AG09319 (cell line): ENCODE measurements around the gene PEX3.

ENCODE experiments used
- DNase-seq: peaks from one replicate; pipeline ENCODE4 v3.0.0-alpha.2; 2010; ENCODE audit warnings: low read depth; ENCODE audit errors: extremely low read depth
- CTCF ChIP-seq: IDR thresholded peaks from 2 replicates; pipeline ENCODE4 v1.5.1; 2011; ENCODE audit warnings: low read depth, mild to moderate bottlenecking, inconsistent platforms, low read length, moderate library complexity

The PEX3 gene

DNA sequence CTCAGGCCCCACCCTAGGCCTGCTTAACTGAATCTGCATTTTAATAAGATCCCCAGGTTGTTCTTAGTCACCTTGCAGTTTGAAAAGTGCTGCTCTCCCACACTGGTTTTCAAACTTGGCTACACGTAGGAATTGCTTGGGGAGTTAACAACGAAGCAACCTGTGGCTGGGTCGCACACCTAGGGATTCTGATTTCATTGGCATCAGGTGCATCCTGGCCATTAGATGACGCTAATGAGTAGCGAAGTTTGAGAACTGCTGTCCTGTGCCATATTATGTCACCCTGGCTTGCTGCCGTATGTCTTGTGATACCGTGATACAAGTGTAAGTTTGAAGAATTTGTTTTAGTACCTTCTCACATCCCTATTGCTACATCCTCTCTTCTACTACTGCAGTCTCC lies 89.1 kb downstream of the PEX3 start:
- TF ChIP-seq CTCF = no peak
- no peak for DNase-seq

DNA sequence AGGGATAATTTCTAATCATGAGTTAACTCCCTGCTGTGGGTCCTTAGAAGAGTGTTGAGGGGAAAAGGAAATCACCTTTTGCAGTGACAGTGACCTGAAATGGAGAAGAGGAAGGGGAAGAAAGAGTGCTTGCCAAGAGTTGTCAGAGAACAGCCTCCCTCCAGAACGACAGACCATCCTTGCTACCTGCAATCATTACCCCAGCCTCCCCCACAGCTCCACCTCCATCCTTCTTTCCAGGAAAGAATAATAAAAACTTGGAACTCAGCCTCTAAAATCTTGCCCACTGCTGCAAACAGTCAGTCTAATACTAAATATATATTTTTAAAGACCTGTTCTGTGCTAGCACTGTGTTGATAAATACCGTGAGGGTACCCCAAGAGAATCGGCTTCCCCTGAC lies 89.6 kb downstream of the PEX3 start:
- DNase-seq = no peak
- TF ChIP-seq CTCF = no peak
